K562 (cell line): ENCODE results near the gene MOK. TPM values are rescaled to one million over a fixed set of nuclear protein-coding genes. Genes with fewer than 3 reads are reported as not detected.

Experiments used
- CBFA2T2 ChIP-seq: fragments of 450-650 bp; conservative IDR thresholded peaks from 2 replicates; pipeline ENCODE4 v1.6.1; 2017; ENCODE audit warnings: mild to moderate bottlenecking
- CXXC5 ChIP-seq: fragments of 250-450 bp; sonication (Bioruptor Pico); IDR thresholded peaks from 2 replicates; pipeline ENCODE4 v1.8.0; 2022; ENCODE audit warnings: inconsistent platforms, mild to moderate bottlenecking, moderate library complexity
- E2F3 ChIP-seq: fragments of 250-450 bp; sonication (Bioruptor Pico); IDR thresholded peaks from 2 replicates; pipeline ENCODE4 v1.4.0; 2020; ENCODE audit warnings: mild to moderate bottlenecking
- ETV5 ChIP-seq: sonication (generic); formaldehyde crosslinking; IDR thresholded peaks from 2 replicates; pipeline ENCODE4 v1.4.0; 2020; ENCODE audit warnings: low read depth, mild to moderate bottlenecking, missing genetic modification reagents
- HNRNPLL ChIP-seq: fragments of 200-400 bp; formaldehyde crosslinking; IDR thresholded peaks from 2 replicates; pipeline ENCODE4 v1.6.1; 2017; ENCODE audit warnings: low read length, low read depth, mild to moderate bottlenecking; ENCODE audit not compliant: poor library complexity, severe bottlenecking
- JUND ChIP-seq, 2 experiments: IDR thresholded peaks; 2 replicates in 1 of 2; 3 replicates in 1 of 2; pipeline ENCODE4 v1.6.1; 2011; ENCODE audit warnings: borderline replicate concordance in 2 of 2, low read depth in 2 of 2, low read length in 2 of 2, improper control_type of control experiment in 1 of 2, missing biosample characterization in 1 of 2, missing genetic modification characterization in 1 of 2, missing genetic modification reagents in 1 of 2
- KAT8 ChIP-seq: fragments of 450-650 bp; IDR thresholded peaks from 2 replicates; pipeline ENCODE4 v1.6.1; 2016; ENCODE audit warnings: low read depth, mild to moderate bottlenecking
- MEF2A ChIP-seq: IDR thresholded peaks from 2 replicates; pipeline ENCODE4 v1.6.1; 2011; ENCODE audit warnings: low read depth, mild to moderate bottlenecking, low read length, moderate library complexity; ENCODE audit not compliant: control insufficient read depth
- POLR2G ChIP-seq: fragments of 200-400 bp; formaldehyde crosslinking; IDR thresholded peaks from 2 replicates; pipeline ENCODE4 v1.6.1; 2017; ENCODE audit warnings: low read depth, mild to moderate bottlenecking, antibody characterized with exemption, low read length, moderate library complexity
- POU5F1 ChIP-seq: fragments of 150-350 bp; IDR thresholded peaks from 2 replicates; pipeline ENCODE4 v1.6.1; 2014; ENCODE audit warnings: borderline replicate concordance, low read length, low read depth, mild to moderate bottlenecking; ENCODE audit not compliant: partially characterized antibody
- RBBP5 ChIP-seq: fragments of 200-600 bp; sonication (generic); IDR thresholded peaks from 2 replicates; pipeline ENCODE4 v1.6.1; 2012; ENCODE audit warnings: borderline replicate concordance, mild to moderate bottlenecking, low read length, control low read depth, inconsistent platforms; ENCODE audit not compliant: insufficient read depth, poor library complexity, severe bottlenecking
- RBFOX2 ChIP-seq: fragments of 200-400 bp; formaldehyde crosslinking; IDR thresholded peaks from 2 replicates; pipeline ENCODE4 v1.6.1; 2017; ENCODE audit warnings: low read depth, mild to moderate bottlenecking, low read length, moderate library complexity
- RCOR1 ChIP-seq, 2 experiments: IDR thresholded peaks; 2 replicates each; pipeline ENCODE4 v1.6.1; 2012; ENCODE audit warnings: low read depth in 2 of 2, low read length in 2 of 2, borderline replicate concordance in 1 of 2, improper control_type of control experiment in 1 of 2
- SAP30 ChIP-seq: fragments of 200-600 bp; sonication (generic); IDR thresholded peaks from 2 replicates; pipeline ENCODE4 v1.6.1; 2012; ENCODE audit warnings: borderline replicate concordance, low read depth, mild to moderate bottlenecking, moderate library complexity, low read length, control low read depth, inconsistent platforms; ENCODE audit not compliant: insufficient read depth, poor library complexity, severe bottlenecking
- SIN3A ChIP-seq, 2 experiments: fragments of 150-350 bp in 1 of 2; IDR thresholded peaks; 2 replicates each; pipeline ENCODE4 v1.6.1; 2011 to 2016; ENCODE audit warnings: borderline replicate concordance in 2 of 2, low read depth in 2 of 2, low read length in 2 of 2, mild to moderate bottlenecking in 2 of 2, moderate library complexity in 2 of 2; ENCODE audit not compliant: control insufficient read depth in 1 of 2
- TBP ChIP-seq: optimal IDR thresholded peaks from 2 replicates; pipeline ENCODE3; 2011; ENCODE audit warnings: low read depth, low read length, improper control_type of control experiment
- ZBTB7A ChIP-seq: IDR thresholded peaks from 2 replicates; pipeline ENCODE4 v1.6.1; 2011; ENCODE audit warnings: low read depth, mild to moderate bottlenecking, low read length, moderate library complexity, borderline replicate concordance; ENCODE audit not compliant: control insufficient read depth
- polyA plus RNA-seq, 8 experiments: library from polyadenylated mRNA; depleted of rRNA in 4 of 8; stranded (reverse) in 5 of 8; unstranded in 3 of 8; fragments of >200 nt; fragmentation: Nextera tagmentation in 2 of 8; fragmentation: Illumina TruSeq in 1 of 8; extraction: Ambion mirVana in 2 of 8; extraction: Trizol in 1 of 8; gene quantifications; 2 replicates each; pipeline versions ENCODE4 v1.2.1 to v1.2.3, GENCODE V29; 2011 to 2014; ENCODE audit warnings: inconsistent platforms in 1 of 8, missing spikeins in 1 of 8
- total RNA-seq, 7 experiments: library from RNA; depleted of rRNA in 6 of 7; stranded (reverse); fragments of >200 nt in 6 of 7; fragmentation: Illumina TruSeq in 2 of 7; extraction: Trizol in 2 of 7; gene quantifications; 2 replicates each; pipeline versions ENCODE4 v1.2.1 to v1.2.3, GENCODE V29; 2011 to 2021; ENCODE audit warnings: low replicate concordance in 1 of 7
- TF ChIP-seq, protein P1 (sequence below): conservative IDR thresholded peaks from 2 replicates; pipeline ENCODE4 v1.6.1; 2011; ENCODE audit warnings: low read depth, mild to moderate bottlenecking, low read length; ENCODE audit not compliant: control insufficient read depth
- TF ChIP-seq, protein P2 (sequence below): fragments of 250-450 bp; sonication (Bioruptor Pico); IDR thresholded peaks from 2 replicates; pipeline ENCODE4 v1.4.0; 2020; ENCODE audit warnings: mild to moderate bottlenecking, moderate library complexity
- TF ChIP-seq, protein P3 (sequence below), 2 experiments: fragments of 450-650 bp; conservative IDR thresholded peaks; 2 replicates each; pipeline ENCODE4 v1.6.1; 2017; ENCODE audit warnings: mild to moderate bottlenecking in 2 of 2, moderate library complexity in 2 of 2

The MOK gene
- total and polyA plus RNA-seq, 9 of the 15 experiments (the other 6 are each of a cell fraction or from before 2014, with no cell fraction given) = 1.3 to 8.4 (median 5.3) TPM

DNA sequence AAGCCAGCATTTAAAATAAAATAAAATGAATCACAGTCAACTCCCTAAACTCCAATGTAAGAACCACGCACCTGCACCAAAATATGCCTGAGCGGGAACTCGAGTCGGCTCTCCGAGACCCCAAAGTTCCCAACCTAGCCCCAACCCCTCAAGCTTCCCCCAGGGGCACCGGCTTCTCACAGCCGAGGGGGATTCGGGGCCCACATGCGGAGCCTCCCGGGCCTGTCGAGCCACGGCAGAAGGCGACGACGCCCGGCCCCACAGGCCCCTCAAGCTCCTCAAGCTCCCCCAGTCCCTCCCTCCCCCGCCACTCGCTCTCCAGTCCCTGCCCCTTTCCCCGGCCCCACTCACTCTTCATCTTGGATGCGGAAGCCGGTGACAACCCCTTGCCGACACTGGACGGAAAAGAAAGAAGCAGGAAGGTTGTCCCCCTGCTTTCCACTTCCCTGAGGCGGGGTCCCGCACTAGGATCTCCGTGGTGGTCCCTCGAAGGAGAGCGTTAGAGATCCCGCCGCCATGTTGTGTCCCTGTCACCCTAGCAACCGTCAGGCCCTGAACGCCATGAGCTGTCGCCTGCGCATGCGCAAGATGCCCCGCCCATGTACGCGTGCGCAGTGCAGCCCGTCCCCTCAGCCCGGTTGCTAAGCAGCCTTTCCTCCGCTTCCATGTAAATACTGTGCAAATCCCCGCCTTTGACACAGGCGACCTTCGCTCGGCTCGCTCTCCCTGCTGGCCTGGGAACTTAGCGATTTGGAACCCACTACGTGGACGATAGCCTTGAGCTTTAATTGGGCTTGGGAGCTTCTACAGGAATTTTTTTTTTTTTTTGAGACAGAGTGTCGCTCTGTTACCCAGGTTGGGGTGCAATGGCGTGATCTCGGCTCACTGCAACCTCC is at the start of gene MOK (continued):
- TF ChIP-seq, protein P1, sequence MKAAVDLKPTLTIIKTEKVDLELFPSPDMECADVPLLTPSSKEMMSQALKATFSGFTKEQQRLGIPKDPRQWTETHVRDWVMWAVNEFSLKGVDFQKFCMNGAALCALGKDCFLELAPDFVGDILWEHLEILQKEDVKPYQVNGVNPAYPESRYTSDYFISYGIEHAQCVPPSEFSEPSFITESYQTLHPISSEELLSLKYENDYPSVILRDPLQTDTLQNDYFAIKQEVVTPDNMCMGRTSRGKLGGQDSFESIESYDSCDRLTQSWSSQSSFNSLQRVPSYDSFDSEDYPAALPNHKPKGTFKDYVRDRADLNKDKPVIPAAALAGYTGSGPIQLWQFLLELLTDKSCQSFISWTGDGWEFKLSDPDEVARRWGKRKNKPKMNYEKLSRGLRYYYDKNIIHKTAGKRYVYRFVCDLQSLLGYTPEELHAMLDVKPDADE = peak; percentile 43; the same call in 1 of the 2 replicates
- TF ChIP-seq KAT8 (no peak), HNRNPLL (no peak), ETV5 (CRISPR knock-in tag) (no peak), CBFA2T2 (no peak), POLR2G (peak; percentile 13; the same call in 1 of the 2 replicates), TBP (peak; percentile 34), SAP30 (peak; percentile 98), MEF2A (no peak), RBBP5 (peak; percentile 89), CXXC5 (CRISPR knock-in tag) (no peak; the same call in 1 of the 2 replicates), POU5F1 (peak; percentile 73), E2F3 (no peak), RCOR1 (IDR thresholded peaks at IDR 0.05; ENCODE audit: borderline replicate concordance in 1 of 2, low read depth in 2 of 2, low read length in 2 of 2) (no peak), RBFOX2 (peak; percentile 36; the same call in 1 of the 2 replicates), JUND (IDR thresholded peaks at IDR 0.05; ENCODE audit: borderline replicate concordance, low read depth, low read length) (no peak), JUND (tag; IDR thresholded peaks at IDR 0.05; ENCODE audit: borderline replicate concordance, low read depth, low read length) (no peak), ZBTB7A (0 out of 2 replicates have a peak, but pooled peaks have one; percentile 10), SIN3A (IDR thresholded peaks at IDR 0.05; ENCODE audit: borderline replicate concordance in 2 of 2, control insufficient read depth in 1 of 2, low read depth in 2 of 2, low read length in 2 of 2) (peak; percentile 94 to 98)
- TF ChIP-seq, protein P2, sequence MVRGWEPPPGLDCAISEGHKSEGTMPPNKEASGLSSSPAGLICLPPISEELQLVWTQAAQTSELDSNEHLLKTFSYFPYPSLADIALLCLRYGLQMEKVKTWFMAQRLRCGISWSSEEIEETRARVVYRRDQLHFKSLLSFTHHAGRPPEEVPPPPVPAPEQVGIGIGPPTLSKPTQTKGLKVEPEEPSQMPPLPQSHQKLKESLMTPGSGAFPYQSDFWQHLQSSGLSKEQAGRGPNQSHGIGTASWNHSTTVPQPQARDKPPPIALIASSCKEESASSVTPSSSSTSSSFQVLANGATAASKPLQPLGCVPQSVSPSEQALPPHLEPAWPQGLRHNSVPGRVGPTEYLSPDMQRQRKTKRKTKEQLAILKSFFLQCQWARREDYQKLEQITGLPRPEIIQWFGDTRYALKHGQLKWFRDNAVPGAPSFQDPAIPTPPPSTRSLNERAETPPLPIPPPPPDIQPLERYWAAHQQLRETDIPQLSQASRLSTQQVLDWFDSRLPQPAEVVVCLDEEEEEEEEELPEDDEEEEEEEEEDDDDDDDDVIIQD (CRISPR knock-in tag) = no peak
- TF ChIP-seq, protein P3, sequence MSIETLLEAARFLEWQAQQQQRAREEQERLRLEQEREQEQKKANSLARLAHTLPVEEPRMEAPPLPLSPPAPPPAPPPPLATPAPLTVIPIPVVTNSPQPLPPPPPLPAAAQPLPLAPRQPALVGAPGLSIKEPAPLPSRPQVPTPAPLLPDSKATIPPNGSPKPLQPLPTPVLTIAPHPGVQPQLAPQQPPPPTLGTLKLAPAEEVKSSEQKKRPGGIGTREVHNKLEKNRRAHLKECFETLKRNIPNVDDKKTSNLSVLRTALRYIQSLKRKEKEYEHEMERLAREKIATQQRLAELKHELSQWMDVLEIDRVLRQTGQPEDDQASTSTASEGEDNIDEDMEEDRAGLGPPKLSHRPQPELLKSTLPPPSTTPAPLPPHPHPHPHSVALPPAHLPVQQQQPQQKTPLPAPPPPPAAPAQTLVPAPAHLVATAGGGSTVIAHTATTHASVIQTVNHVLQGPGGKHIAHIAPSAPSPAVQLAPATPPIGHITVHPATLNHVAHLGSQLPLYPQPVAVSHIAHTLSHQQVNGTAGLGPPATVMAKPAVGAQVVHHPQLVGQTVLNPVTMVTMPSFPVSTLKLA (conservative IDR thresholded peaks at IDR 0.05) = peak; percentile 68 to 88
